Large intestine (tissue), 3 donors: ENCODE results near the gene FHIP1B. TPM values are rescaled to one million over a fixed set of nuclear protein-coding genes. Genes with fewer than 3 reads are reported as not detected.
"Not testable (repeated sequence)": the region's sequence is repeated elsewhere in the genome, so short reads cannot be mapped to it uniquely, and the experiment has no call there.

ENCODE experiments used
- DNase-seq, 2 donors: peaks; one replicate each; pipeline versions ENCODE4 v3.0.0 to v3.0.0-alpha.2; 2013
- H3K27ac ChIP-seq: one replicate; pipeline ENCODE4 v1.5.1; 2013; ENCODE audit warnings: low read length
- H3K27me3 ChIP-seq: 2 replicates; pipeline ENCODE4 v1.6.1; 2013; ENCODE audit warnings: low read length; ENCODE audit not compliant: control insufficient read depth, insufficient read depth
- H3K36me3 ChIP-seq: 2 replicates; pipeline ENCODE4 v1.6.1; 2013; ENCODE audit warnings: low read length; ENCODE audit not compliant: control insufficient read depth, insufficient read depth
- H3K4me1 ChIP-seq: one replicate; pipeline ENCODE4 v1.6.1; 2013; ENCODE audit warnings: low read length; ENCODE audit not compliant: control insufficient read depth, insufficient read depth
- H3K4me3 ChIP-seq: one replicate; pipeline ENCODE4 v1.5.1; 2013; ENCODE audit warnings: low read length
- H3K9me3 ChIP-seq: one replicate; pipeline ENCODE4 v1.6.1; 2013; ENCODE audit warnings: mild to moderate bottlenecking, low read depth, low read length, moderate library complexity; ENCODE audit not compliant: control insufficient read depth
- WGBS: methylation state at CpG from one replicate; pipeline ENCODE4 v1.1.5; 2013; ENCODE audit warnings: low lambda C conversion rate; ENCODE audit not compliant: insufficient coverage; 5-methylcytosine and 5-hydroxymethylcytosine counted together
- polyA plus RNA-seq: library from polyadenylated mRNA; unstranded; fragments of 120-200 nt; gene quantifications from one replicate; pipeline ENCODE4 v1.2.1, GENCODE V29; 2013

FHIP1B gene
- polyA plus RNA-seq, 1 donor = 104 TPM

DNA sequence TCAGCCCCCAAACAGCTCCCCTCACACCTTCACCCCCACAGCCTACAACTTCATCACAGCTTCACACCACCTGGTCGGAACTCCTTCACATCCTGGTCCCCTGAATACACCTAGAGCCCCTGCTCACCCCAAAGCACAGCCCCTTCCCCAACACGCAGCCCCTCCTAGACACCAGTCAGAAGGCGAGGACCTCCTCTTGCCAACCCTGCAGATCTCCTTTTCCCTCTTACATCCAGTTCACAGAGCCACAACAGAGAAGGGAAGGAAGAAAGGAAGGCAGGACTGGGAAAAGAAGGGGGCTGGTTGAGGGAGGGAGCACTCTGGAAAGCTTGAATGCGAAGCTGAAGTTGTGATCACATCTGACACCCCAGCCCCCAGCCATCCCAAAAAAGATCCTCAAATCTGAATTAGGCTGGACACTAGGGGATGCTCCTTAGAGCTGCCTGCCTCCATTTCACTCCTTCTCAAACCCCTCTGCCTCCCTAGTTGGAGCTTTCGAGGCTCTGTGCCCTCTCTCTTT, 25.8 kb upstream of the FHIP1B start:
- H3K27me3 ChIP-seq = peaks cover 57% of the 10 kb centered on the region
- no peak overlapping the region for H3K4me3 ChIP-seq
- H3K27ac ChIP-seq = no peak overlapping the region
- no peaks in the 10 kb centered on the region for H3K36me3 ChIP-seq
- peaks cover 12% of the 10 kb centered on the region for H3K4me1 ChIP-seq
- 40% methylated on average over 1 of the region's 5 CpGs for WGBS
- DNase-seq = no peak
- H3K9me3 ChIP-seq = peaks cover 3% of the 10 kb centered on the region

DNA sequence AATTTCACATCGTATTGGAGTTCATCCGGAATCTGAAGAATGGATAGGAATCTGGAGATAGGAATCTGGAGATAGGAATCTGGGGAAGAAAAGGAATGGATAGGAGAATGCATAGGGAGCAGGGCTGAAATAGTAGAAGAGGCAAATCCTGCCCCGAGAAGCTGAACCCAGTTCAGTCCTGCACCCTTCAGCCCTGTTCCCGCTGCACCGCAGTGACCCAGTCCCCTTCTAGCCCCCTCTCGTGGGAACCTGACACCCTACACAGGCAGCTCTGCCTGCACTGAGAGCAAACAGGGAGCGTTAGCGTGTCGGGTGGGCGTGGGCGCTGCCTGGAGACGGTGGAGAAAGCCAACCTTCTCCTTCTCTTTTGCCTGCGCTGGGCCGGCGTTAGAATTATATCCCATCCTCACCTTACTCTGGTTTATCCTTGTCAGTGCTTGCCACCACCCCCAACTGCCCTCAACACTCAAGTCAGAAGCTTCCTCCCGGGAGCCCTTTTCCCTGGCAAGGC, 24.2 kb upstream of the FHIP1B start:
- Histone ChIP-seq H3K4me3 (no peak overlapping the region), H3K27ac (no peak overlapping the region), H3K9me3 (peaks cover 3% of the 10 kb centered on the region), H3K4me1 (peaks cover 12% of the 10 kb centered on the region), H3K27me3 (peaks cover 54% of the 10 kb centered on the region), H3K36me3 (no peaks in the 10 kb centered on the region)
- peak in 1 of 2 donors; percentile 23 for DNase-seq
- WGBS = no CpG with 5 or more reads among the region's 16 CpGs

DNA sequence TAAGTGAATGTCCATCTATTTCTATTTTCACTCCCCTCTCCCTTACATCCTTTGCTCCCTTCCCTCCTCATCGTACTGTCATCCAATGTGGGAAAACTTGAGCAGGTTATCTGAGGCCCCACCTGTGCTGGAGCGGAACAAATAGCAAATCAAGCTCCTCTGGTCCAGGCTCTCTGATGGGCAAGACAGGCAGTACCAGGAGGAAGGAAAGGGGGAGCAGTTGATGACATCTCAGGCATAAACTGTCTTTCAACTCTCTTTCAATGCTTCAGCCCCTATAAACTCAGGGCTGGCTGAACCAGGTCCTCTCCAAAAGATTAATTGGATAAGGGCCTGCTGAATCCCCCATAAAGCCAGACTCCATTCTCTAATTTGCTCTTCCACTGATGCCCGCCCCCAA, 23.7 kb upstream of the FHIP1B start:
- no peak overlapping the region for H3K4me3 ChIP-seq
- no peak overlapping the region for H3K27ac ChIP-seq
- no peak for DNase-seq
- no peaks in the 10 kb centered on the region for H3K36me3 ChIP-seq
- peaks cover 3% of the 10 kb centered on the region for H3K9me3 ChIP-seq
- 40% methylated on average over 1 of the region's 3 CpGs for WGBS
- peaks cover 52% of the 10 kb centered on the region for H3K27me3 ChIP-seq
- peaks cover 12% of the 10 kb centered on the region for H3K4me1 ChIP-seq

DNA sequence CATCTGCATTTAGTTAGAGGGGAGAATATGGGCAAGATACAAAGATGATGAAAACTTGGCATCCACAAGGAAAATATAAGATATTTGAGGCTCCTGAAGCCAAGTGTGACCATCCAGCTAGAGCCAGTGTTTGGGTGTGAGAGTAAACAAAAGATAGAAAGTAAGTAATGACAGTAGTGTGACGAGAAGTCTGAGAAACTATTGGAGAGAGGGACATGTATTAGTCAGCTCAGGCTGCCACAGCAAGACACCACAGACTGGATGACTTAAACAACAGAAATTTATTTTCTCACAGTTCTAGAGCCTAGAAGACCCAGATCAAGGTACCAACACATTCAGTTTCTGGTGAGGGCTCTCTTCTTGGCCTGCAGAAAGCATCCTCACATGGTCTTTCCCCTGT, 18.8 kb upstream of the FHIP1B start:
- Histone ChIP-seq H3K27me3 (peaks cover 18% of the 10 kb centered on the region), H3K4me3 (no peak overlapping the region), H3K4me1 (peaks cover 25% of the 10 kb centered on the region), H3K9me3 (no peaks in the 10 kb centered on the region), H3K36me3 (no peaks in the 10 kb centered on the region), H3K27ac (no peak overlapping the region)
- no peak for DNase-seq
- no CpG with 5 or more reads among the region's 1 CpG for WGBS

DNA sequence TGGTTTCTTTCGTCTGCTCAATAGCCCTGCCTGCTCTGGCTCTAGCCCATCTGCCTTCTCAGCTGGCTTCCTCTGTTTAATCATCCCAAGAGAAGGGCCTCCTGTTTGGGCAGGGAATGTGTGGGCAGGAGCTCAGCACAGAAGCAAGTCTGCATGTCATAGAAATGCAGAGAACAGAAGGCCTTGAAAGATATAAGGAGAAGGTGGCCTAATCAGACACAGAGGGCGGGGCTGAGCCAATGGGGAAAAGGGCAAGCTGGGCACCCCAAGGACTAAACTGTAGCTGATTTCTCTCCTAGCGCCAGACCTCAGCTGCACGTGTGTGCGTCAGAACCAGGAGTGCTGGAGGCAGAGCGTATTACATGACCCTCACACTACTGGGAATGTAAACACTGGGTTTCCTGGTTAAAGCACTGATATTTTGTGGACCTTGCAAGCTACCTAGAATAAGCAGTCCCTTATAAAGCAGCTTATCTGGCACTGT, 17.6 kb upstream of the FHIP1B start:
- Histone ChIP-seq H3K27ac (peak overlapping the region; percentile 75), H3K4me1 (peaks cover 25% of the 10 kb centered on the region), H3K27me3 (peaks cover 7% of the 10 kb centered on the region), H3K9me3 (no peaks in the 10 kb centered on the region), H3K36me3 (no peaks in the 10 kb centered on the region), H3K4me3 (no peak overlapping the region)
- DNase-seq = peak; percentile 84 to 90
- no CpG with 5 or more reads among the region's 6 CpGs for WGBS

DNA sequence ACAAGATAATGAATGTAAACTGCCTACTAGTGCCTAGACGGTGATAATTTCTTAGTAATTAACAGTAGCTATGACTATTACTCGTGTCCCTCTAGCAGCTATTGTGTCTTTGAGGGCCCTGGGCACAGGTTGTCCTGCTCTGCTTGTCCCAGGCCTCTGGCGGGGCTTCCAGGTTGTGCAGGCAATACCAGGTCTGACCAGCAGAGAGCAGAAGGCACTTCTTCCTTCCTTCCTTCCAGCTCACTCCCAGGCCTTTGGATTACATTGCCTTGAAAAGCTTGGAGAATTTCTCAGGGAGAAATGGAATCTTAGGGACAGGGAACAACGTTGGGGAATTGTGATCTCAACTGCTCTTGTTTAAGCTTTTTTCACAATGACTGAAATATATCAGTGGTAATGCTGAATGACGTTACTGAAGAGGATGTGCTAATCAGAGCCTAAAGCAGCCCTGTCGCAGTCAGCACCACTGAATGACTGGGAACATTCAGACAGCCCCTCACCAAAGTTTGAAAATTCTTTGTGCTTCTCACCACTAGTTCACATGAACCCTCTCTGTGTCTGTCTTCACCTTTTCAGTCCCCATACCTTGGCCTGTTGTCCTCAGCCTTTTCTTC, 16.8 kb upstream of the FHIP1B start:
- no CpG with 5 or more reads among the region's 6 CpGs for WGBS
- peak; percentile 76 for DNase-seq
- no peaks in the 10 kb centered on the region for H3K36me3 ChIP-seq
- peak overlapping the region; percentile 75 for H3K27ac ChIP-seq
- H3K27me3 ChIP-seq = peaks cover 4% of the 10 kb centered on the region
- peaks cover 25% of the 10 kb centered on the region for H3K4me1 ChIP-seq
- H3K9me3 ChIP-seq = no peaks in the 10 kb centered on the region
- no peak overlapping the region for H3K4me3 ChIP-seq

DNA sequence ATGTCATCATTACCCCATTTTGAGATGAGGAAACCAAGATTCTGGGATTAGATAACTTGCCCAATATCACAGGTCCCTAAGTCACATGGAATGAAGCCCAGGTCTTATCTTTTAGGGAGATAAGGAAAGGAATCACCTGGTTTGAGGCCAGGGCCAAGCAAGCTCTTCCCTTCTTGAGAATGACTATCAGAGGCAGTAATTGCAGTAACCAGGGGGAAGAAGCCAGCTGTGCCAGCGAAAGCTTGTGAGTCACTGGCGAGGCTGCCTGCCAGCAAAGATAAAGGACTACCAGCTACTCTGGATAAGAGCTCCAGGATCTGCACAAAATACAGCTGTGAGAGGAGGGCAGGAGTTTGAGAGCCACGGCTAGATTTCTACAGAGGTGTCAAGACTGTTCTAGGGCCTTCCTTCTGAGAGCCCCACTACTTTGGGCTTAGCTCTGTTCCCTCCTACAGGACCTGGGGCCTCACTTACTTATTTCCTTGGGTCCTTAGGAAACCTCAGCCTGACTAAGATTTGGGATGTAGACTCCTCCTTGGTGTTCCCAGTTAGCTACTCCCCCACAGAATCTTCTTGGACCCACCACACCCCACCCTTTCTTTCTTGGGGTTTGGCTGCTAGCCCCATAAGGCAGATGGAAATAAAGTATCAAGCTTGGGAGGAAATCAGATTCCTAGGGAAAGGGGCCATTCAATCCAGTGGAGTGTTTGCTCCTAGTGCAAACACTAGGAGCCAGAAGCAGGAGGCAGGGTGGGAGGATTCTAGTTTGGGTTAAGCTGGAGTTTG, 15.5 kb upstream of the FHIP1B start:
- H3K27ac ChIP-seq = peak overlapping the region; percentile 30
- no CpG with 5 or more reads among the region's 3 CpGs for WGBS
- H3K4me3 ChIP-seq = no peak overlapping the region
- DNase-seq = peak; percentile 69 to 76
- peaks cover 25% of the 10 kb centered on the region for H3K4me1 ChIP-seq
- no peaks in the 10 kb centered on the region for H3K9me3 ChIP-seq
- H3K36me3 ChIP-seq = no peaks in the 10 kb centered on the region
- H3K27me3 ChIP-seq = peaks cover 2% of the 10 kb centered on the region

DNA sequence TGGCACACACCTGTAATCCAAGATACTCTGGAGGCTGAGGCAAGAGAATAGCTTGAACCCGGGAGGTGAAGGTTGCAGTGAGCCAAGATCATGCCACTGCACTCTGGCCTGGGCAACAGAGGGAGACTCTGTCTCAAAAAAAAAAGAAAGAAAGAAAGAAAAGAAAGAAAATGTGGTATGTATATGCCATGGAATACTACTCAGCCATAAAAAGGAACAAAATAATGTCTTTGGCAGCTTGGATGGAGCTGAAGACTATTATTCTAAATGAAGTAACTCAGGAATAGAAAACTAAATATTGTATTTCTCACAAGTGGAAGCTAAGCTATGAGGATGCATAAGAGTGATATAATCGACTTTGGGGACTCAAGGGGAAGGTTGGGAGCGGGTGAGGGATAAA, 14.5 kb upstream of the FHIP1B start:
- H3K27me3 ChIP-seq, H3K9me3 ChIP-seq, H3K27ac ChIP-seq, H3K4me3 ChIP-seq, H3K36me3 ChIP-seq, DNase-seq: not testable (repeated sequence)
- WGBS = 97% methylated on average over 3 of the region's 3 CpGs
- H3K4me1 ChIP-seq = peaks cover 25% of the 10 kb centered on the region

DNA sequence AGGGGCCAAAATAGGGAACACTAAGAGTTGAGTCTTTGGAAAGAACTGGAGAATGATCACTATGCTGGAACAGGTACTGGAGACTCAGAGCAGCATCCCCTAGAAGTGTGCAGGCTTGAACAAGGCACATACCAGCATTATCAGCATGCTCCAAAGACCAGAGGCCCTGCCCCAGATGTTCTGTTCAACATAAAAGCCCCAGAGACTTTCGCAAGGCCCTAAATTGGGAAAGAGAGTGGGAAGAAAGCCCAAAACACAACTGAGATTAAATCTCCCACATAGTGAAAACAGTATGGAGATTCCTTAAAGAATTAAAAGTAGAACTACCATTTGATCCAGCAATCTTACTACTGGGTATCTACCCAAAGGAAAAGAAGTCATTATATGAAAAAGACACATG, 13.8 kb upstream of the FHIP1B start:
- no peaks in the 10 kb centered on the region for H3K9me3 ChIP-seq
- no peak overlapping the region for H3K4me3 ChIP-seq
- no peak for DNase-seq
- peaks cover 25% of the 10 kb centered on the region for H3K4me1 ChIP-seq
- WGBS = no CpG with 5 or more reads among the region's 1 CpG
- H3K27me3 ChIP-seq = peaks cover 2% of the 10 kb centered on the region
- H3K27ac ChIP-seq = no peak overlapping the region
- H3K36me3 ChIP-seq = no peaks in the 10 kb centered on the region

DNA sequence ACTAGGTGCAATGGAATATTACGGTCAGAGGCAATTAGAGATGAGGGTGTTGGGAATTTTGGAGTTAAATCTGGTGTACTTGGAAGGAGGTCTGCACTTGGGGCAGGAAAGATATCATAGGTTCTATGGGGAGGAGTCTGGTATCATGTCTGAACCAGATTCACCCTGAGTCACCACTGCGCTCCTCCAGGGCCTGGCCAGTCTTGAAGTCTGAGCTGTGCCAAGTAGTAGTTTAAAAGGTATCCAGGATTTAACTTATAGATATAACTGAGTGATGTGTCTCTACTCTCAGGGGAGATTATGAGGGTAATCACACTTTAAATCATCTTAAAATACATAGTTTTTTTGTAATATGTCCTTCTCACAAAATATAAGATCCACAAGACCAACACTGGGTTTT, 11.1 kb upstream of the FHIP1B start:
- Histone ChIP-seq H3K4me1 (peaks cover 6% of the 10 kb centered on the region), H3K4me3 (no peak overlapping the region), H3K9me3 (no peaks in the 10 kb centered on the region), H3K36me3 (no peaks in the 10 kb centered on the region), H3K27ac (no peak overlapping the region), H3K27me3 (peaks cover 2% of the 10 kb centered on the region)
- no peak for DNase-seq
- WGBS = no CpG with 5 or more reads among the region's 2 CpGs
